Measurements from ENCODE around the gene MAPK8.
A peak's percentile ranks its signal among the peaks of the same experiment; 100 is the strongest.

- TF ChIP-seq, protein P1, sequence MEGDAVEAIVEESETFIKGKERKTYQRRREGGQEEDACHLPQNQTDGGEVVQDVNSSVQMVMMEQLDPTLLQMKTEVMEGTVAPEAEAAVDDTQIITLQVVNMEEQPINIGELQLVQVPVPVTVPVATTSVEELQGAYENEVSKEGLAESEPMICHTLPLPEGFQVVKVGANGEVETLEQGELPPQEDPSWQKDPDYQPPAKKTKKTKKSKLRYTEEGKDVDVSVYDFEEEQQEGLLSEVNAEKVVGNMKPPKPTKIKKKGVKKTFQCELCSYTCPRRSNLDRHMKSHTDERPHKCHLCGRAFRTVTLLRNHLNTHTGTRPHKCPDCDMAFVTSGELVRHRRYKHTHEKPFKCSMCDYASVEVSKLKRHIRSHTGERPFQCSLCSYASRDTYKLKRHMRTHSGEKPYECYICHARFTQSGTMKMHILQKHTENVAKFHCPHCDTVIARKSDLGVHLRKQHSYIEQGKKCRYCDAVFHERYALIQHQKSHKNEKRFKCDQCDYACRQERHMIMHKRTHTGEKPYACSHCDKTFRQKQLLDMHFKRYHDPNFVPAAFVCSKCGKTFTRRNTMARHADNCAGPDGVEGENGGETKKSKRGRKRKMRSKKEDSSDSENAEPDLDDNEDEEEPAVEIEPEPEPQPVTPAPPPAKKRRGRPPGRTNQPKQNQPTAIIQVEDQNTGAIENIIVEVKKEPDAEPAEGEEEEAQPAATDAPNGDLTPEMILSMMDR (IDR thresholded peaks at IDR 0.05; ENCODE audit: low read depth, low read length), result no peak
- TF ChIP-seq MYC (IDR thresholded peaks at IDR 0.05; ENCODE audit: low read depth, low read length), result peak; percentile 66; the same call in 1 of the 2 replicates
- peak; percentile 21 for TF ChIP-seq POLR2A (IDR thresholded peaks at IDR 0.05; ENCODE audit: extremely low read depth, insufficient read length)
Measured at GRCh38 chr10:48470115-48470892, 163.8 kb downstream of the MAPK8 start.
